Glomerular endothelial cell (primary cell): ENCODE measurements around the gene PTPRN2. TPM values are rescaled to one million over a fixed set of nuclear protein-coding genes. Genes with fewer than 3 reads are reported as not detected.

ENCODE experiments used
- DNase-seq: peaks from one replicate; pipeline ENCODE4 v3.0.0-alpha.2; 2011; ENCODE audit warnings: low read depth, low spot score; ENCODE audit errors: extremely low read depth
- total RNA-seq: library from RNA; depleted of rRNA; stranded (reverse); fragments of >200 nt; gene quantifications from 2 replicates; pipeline ENCODE4 v1.2.3, GENCODE V29; 2015

The PTPRN2 gene
- total RNA-seq, 1 donor from 2014 or later, result 10.0 TPM

DNA sequence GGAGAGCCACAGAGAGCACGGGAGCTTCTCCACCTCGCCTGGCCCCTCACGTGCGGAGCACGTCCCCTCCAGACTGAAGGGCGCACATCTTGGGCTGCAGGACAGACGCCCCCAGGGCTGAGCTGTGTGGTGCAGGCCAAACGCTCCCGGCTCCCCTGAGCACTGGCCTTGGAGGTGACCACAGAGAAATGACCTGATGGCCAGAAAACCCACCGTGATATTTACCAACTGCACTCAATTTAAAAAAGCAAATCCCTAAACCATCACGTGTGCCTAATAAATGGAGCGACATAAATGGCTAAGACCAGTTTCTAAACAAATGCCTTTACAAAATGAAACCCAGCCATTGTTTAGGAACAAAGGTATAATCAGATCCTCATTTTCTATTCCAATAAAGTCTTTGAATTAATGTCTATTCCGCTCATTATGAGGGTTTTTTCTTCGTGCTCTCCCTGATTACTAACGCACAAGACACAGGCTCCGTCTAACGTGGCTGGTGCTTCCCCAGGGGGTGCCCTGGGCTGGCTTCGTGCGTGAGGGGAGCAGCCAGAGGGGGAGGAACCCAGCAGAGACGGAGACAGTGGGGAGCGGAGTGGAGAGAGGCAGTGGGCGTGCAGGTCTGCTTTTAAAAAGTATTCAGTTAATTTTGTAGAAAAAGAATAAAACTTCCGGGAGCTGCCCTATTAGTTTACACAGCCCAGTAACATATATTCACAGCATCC is 1060.5 kb downstream of the PTPRN2 start:
- DNase-seq, result no peak

- DNase-seq, result no peak
These were observed 1061.4 kb downstream of the PTPRN2 start for GRCh38 chr7:157526005-157526912.

- no peak for DNase-seq
These were observed 1062.1 kb downstream of the PTPRN2 start for GRCh38 chr7:157525491-157525915.

GRCh38 chr7:157524731-157525130 is 1062.9 kb downstream of the PTPRN2 start:
- DNase-seq, result no peak

DNA sequence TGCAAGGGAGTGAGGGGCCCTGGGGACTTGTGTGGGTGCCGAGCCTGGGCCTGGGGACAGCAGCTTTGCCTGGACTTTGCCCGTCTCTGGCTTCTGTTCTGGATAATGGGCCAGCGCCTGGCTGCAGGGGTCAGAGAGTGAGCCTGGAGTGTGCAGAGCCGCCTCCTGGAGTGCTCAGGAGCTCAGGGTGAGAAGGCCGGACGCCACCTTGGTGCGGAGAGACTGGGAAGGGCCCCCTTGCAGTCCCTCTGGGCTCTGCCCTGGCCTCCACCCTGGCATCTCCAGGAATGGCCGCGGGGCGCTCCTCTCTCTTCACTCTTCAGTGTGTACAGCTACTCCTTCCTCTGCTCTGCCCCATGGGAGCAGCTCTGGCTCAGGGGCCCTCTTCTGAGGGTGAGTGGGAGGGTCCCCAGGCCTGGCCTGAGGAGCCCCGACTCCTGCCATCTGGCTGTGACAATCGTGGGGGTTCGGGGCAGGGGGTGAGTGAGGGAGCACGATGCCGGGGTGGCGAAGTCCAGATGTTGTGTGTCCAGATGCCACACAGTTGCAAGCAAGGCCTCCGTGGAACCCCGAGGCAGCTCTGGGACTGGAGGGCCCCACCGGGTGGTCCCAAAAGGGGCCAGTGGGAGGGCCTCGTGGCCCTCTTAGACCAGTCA is 1063.7 kb downstream of the PTPRN2 start:
- DNase-seq, result no peak

DNA sequence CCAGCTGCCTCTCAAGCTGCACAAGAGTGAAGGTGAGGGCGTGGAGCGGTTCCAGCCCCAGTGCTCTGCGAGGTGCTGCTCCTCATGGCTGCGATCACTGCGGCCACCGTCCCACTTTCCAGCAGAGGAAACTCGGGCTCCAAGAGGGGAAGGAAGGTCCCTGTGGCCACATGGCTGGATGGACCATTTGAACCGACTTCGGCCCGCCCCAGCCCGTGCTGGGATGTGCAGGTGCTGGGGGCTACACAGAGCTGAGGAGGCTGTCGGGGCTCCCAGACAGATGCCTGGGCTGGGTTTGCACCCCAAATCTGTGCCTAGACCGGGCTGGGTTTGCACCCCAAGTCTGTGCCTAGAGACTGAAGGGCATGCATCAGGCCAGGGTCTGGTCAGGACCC is 1064.3 kb downstream of the PTPRN2 start:
- DNase-seq, result no peak

GRCh38 chr7:157522954-157523353 is 1064.7 kb downstream of the PTPRN2 start:
- no peak for DNase-seq

- no peak for DNase-seq
These were observed 1065.4 kb downstream of the PTPRN2 start for GRCh38 chr7:157522189-157522588.

- DNase-seq, result no peak
These were observed 1065.9 kb downstream of the PTPRN2 start for GRCh38 chr7:157521752-157522151.

- DNase-seq, result no peak
These were observed 1066.4 kb downstream of the PTPRN2 start for GRCh38 chr7:157521061-157521731.

DNA sequence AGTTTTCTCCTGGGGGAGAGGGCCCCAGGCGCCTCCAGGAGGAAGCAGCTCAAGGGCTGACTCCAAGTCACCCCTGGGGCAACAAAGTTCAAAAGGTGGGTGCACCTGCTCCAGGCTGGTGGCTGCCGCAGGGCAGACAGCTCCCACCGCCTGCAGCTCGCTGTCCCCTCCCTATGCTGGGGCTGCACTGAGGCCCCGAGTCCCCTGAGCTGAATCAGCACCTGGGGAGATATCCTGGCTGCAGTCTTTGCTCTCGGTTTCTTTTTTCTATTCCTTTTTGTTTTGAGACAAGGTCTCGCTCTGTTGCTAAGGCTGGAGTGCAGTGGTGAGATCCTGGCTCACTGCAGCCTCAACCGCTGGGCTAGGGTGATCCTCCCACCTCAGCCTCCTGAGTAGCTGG is 1067.4 kb downstream of the PTPRN2 start:
- no peak for DNase-seq

DNA sequence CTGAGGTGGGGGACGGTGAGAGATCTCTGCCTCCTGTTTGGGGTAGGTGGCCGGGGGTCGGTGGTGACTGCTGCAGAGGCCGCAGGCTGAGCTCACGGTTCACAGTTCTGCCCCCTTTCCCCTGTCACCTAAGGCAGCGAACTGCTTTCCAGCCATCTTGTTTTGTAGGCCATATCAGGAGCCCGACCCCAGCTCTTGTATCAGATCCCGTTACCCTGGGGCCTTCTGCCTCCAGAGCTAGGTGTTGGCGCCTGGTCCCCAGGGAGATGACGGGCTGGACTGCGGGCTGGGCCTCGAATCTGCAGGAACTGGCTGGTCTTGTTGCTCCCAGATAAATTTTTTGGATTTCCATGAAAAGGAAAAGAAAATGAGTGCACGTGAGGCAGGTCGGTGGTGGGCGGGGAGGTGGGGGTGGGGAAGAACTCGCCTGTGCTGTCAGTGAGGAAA is 1067.8 kb downstream of the PTPRN2 start:
- no peak for DNase-seq

DNA sequence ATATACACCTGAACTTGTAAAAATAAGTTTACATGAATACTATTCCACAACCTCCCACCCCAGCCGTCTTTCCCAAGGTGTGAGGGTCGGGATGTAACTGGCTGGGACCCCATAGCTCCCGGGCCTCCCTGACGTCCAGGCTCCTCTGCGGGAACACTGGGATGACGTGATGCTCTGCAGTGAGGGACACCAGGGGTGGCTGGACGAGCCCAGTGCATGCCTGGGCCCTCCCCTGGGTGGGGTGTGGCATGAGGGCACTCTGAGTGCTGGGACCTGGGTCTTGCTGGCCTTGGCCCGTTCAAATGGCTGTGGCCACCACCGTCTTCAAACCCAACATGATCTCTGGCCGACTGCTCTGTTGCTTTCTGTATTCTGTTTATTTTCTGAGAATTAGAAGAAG is 1068.4 kb downstream of the PTPRN2 start:
- DNase-seq, result no peak

DNA sequence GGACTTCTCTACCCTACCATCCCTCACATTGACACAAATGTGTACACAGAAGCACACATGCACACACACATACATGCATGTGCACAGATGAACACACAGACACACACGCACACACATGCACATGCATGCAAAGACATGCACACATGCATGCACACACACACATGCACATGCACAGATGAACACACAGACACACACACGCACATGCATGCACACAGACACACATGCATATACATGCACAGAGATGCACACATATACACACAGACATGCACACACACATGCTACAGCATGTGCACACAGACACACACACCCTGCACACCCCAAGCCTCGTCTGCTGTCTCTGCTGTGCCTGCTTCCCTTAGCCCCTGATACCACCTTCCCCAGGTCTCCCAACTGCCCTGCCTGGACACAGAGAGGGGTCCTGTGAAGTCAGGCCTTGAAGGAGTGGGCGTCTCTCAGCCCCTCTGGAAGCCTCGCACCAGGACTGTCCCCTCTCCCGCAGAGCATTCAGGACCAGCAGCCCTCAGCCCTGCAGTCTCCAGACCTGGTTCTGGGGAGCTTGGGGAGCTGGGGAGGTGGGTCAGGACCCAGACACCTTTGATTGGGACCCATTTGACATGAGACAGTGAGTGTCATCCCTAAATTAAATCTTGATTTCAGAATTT is 1069.0 kb downstream of the PTPRN2 start:
- no peak for DNase-seq

- no peak for DNase-seq
These were observed 1069.7 kb downstream of the PTPRN2 start for GRCh38 chr7:157517782-157518513.

GRCh38 chr7:157516911-157517781 is 1070.5 kb downstream of the PTPRN2 start:
- no peak for DNase-seq

- DNase-seq, result no peak
These were observed 1071.3 kb downstream of the PTPRN2 start for GRCh38 chr7:157516311-157516710.

DNA sequence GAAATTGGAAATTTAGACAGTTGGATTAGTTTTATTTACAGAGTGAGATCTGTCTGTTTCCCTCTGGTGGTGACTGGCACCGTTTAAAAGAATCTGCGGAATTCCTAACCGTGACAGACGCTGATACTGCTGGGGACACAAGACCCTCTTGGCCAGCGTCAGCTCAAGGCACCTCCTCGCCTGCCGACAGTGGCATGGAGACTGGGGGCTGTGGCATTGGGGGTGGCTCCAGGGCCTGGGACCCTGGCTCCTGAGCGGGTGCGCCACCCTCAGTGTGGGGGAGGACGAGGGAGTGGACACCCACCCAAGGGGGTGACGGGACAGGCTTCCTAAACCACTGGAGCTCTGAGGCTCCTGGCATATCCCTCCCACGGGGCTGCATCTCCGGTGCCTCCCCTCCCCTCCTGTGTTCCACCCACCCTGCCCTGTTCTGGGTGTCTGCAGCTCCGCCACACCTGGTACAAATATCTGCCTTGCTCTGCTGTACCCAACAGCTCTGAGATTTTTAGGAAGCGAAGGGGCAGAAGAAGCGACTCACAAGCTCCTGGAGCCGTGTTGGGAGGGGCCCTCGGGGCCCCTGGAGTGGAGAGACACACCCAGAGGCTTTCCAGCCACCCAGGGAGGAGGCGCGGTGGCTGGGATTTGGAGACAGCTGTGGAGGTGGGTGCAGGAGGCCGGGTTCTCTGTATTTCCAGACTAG is 1072.1 kb downstream of the PTPRN2 start:
- DNase-seq, result no peak
